ENCODE results near the gene SLC51B.

DNA sequence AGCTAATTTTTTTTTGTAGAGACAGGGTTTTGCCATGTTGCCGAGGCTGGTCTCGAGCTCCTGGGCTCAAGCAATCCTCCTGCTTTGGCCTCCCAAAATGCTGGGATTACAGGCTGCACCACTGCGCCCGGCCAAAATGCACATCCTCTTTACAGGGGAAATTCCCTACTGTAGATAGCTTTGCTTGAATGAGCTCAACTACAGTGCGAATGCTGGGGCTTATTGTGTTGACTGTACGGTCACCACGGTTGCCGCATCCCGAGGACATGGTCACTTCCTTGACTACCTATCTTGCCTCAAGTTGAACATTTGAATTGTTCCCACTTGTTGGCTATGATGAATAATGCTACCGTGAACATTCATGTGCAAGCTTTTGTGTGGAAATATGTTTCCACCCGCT, 10.5 kb upstream of the SLC51B start:
- TF ChIP-seq, protein P1, sequence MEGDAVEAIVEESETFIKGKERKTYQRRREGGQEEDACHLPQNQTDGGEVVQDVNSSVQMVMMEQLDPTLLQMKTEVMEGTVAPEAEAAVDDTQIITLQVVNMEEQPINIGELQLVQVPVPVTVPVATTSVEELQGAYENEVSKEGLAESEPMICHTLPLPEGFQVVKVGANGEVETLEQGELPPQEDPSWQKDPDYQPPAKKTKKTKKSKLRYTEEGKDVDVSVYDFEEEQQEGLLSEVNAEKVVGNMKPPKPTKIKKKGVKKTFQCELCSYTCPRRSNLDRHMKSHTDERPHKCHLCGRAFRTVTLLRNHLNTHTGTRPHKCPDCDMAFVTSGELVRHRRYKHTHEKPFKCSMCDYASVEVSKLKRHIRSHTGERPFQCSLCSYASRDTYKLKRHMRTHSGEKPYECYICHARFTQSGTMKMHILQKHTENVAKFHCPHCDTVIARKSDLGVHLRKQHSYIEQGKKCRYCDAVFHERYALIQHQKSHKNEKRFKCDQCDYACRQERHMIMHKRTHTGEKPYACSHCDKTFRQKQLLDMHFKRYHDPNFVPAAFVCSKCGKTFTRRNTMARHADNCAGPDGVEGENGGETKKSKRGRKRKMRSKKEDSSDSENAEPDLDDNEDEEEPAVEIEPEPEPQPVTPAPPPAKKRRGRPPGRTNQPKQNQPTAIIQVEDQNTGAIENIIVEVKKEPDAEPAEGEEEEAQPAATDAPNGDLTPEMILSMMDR (conservative IDR thresholded peaks at IDR 0.05; ENCODE audit: low read length), result no peak
- no peak for TF ChIP-seq EZH2phosphoT487 (IDR thresholded peaks at IDR 0.05; ENCODE audit: borderline replicate concordance, low read depth, low read length)

All from OCI-LY7 (cell line).